ENCODE results near the gene ZBED4. TPM values are rescaled to one million over a fixed set of nuclear protein-coding genes. Genes with fewer than 3 reads are reported as not detected.
"Not testable (repeated sequence)": the region's sequence is repeated elsewhere in the genome, so short reads cannot be mapped to it uniquely, and the experiment has no call there.

The ZBED4 gene
- total RNA-seq, 2 donors from 2014 or later, result 9.6 to 17.1 TPM

GRCh38 chr22:49815641-49816091 lies 38.0 kb upstream of the ZBED4 start:
- H3K4me1 ChIP-seq, result peaks cover 59% of the 10 kb centered on the region
- ATAC-seq (peak; percentile 52), DNase-seq (peak in 3 of 4 donors; percentile 37 to 46 (median 43))
- no peaks in the 10 kb centered on the region for H3K27me3 ChIP-seq
- 50 to 70% methylated on average over 7 to 15 of the region's 15 CpGs for WGBS, 2 donors
- H3K9me3 ChIP-seq, result no peaks in the 10 kb centered on the region
- no peak overlapping the region for H3K4me3 ChIP-seq
- H3K36me3 ChIP-seq (replicated peaks in 1 of 2; ENCODE audit: insufficient read depth in 1 of 2, low read depth in 2 of 2), result peaks cover 0 to 11% of the 10 kb centered on the region in 2 donors
- TF ChIP-seq POLR2A (IDR thresholded peaks at IDR 0.05) (no peak), CTCF (IDR thresholded peaks at IDR 0.05) (peak in 1 of 7 experiments; percentile 7)
- peak overlapping the region in 3 of 4 donors; percentile 22 to 65 (median 27) for H3K27ac ChIP-seq
- intact Hi-C loops (cut with DNase I), result no loop called here

GRCh38 chr22:49817359-49817758 lies 36.3 kb upstream of the ZBED4 start:
- intact Hi-C loops (cut with DNase I), result no loop called here
- Histone ChIP-seq H3K4me1 (peaks cover 72% of the 10 kb centered on the region), H3K27ac (no peak overlapping the region), H3K27me3 (no peaks in the 10 kb centered on the region), H3K9me3 (no peaks in the 10 kb centered on the region), H3K36me3 (replicated peaks in 1 of 2; ENCODE audit: insufficient read depth in 1 of 2, low read depth in 2 of 2) (peaks cover 0 to 11% of the 10 kb centered on the region in 2 donors), H3K4me3 (no peak overlapping the region)
- 79% methylated on average over 2 to 3 of the region's 3 CpGs for WGBS, 2 donors
- TF ChIP-seq POLR2A (IDR thresholded peaks at IDR 0.05), result no peak
- no peak for TF ChIP-seq CTCF (IDR thresholded peaks at IDR 0.05)
- DNase-seq (no peak), ATAC-seq (no peak)

- peaks cover 0 to 20% of the 10 kb centered on the region in 2 donors for H3K36me3 ChIP-seq (replicated peaks in 1 of 2; ENCODE audit: insufficient read depth in 1 of 2, low read depth in 2 of 2)
- WGBS, 2 donors, result 70 to 90% methylated on average over 7 of the region's 7 CpGs
These were observed 32.7 kb upstream of the ZBED4 start for GRCh38 chr22:49820984-49821383.

GRCh38 chr22:49821741-49822140 lies 31.9 kb upstream of the ZBED4 start:
- ATAC-seq; intact Hi-C loops (cut with DNase I); H3K9me3 ChIP-seq; H3K27me3 ChIP-seq; DNase-seq; H3K27ac ChIP-seq; H3K4me3 ChIP-seq: not testable (repeated sequence)
- peaks cover 0 to 20% of the 10 kb centered on the region in 2 donors for H3K36me3 ChIP-seq (replicated peaks in 1 of 2; ENCODE audit: insufficient read depth in 1 of 2, low read depth in 2 of 2)
- H3K4me1 ChIP-seq, result peaks cover 65% of the 10 kb centered on the region
- WGBS, 2 donors, result 69 to 74% methylated on average over 8 to 11 of the region's 11 CpGs

More at GRCh38 chr22:49820984-49821383, 32.7 kb upstream of the ZBED4 start:
- no peak for DNase-seq
- ATAC-seq, result no peak
- Histone ChIP-seq H3K9me3 (no peaks in the 10 kb centered on the region), H3K27me3 (no peaks in the 10 kb centered on the region), H3K4me1 (peaks cover 68% of the 10 kb centered on the region), H3K4me3 (no peak overlapping the region), H3K27ac (no peak overlapping the region)
- TF ChIP-seq CTCF (IDR thresholded peaks at IDR 0.05), result no peak
- intact Hi-C loops (cut with DNase I), result no loop called here

- DNase-seq (no peak), ATAC-seq (no peak)
- H3K4me3 ChIP-seq, result no peak overlapping the region
- H3K36me3 ChIP-seq (replicated peaks in 1 of 2; ENCODE audit: insufficient read depth in 1 of 2, low read depth in 2 of 2), result peaks cover 0 to 15% of the 10 kb centered on the region in 2 donors
- no peak for TF ChIP-seq POLR2A (IDR thresholded peaks at IDR 0.05)
- no peak for TF ChIP-seq CTCF (IDR thresholded peaks at IDR 0.05)
- intact Hi-C loops (cut with DNase I), result no loop called here
- H3K27me3 ChIP-seq, result no peaks in the 10 kb centered on the region
- WGBS, 2 donors, result 91 to 94% methylated on average over 39 to 53 of the region's 53 CpGs
- no peaks in the 10 kb centered on the region for H3K9me3 ChIP-seq
- no peak overlapping the region for H3K27ac ChIP-seq
- H3K4me1 ChIP-seq, result peaks cover 57% of the 10 kb centered on the region
These were observed 30.2 kb upstream of the ZBED4 start for GRCh38 chr22:49823289-49824045.

Data from body of pancreas (tissue), 4 donors.